ENCODE measurements around the gene RBFOX2.
"Not testable (repeated sequence)": the region's sequence is repeated elsewhere in the genome, so short reads cannot be mapped to it uniquely, and the experiment has no call there.

Gene RBFOX2

DNA sequence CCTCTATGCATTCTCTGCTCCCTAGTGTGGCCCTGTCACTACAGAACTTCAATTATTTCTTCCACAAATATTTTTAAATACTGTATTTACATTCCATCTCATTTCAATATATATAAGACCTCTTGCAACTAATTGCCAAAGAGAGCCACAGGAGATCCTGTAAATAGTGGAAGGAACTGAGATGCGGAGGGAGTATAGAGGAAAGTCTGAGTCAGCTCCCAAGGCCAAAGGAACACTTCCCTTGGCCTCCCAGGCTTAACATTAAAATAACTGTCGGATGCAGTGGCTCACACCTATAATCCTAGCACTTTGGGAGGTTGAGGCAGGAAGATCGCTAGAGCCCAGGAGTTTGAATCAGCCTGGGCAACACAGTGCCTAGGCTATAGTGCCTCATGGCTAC, 31.2 kb downstream of the RBFOX2 start:
- DNase-seq: no peak
- Histone ChIP-seq H3K27me3 (no peaks in the 10 kb centered on the region), H3K9me3 (no peaks in the 10 kb centered on the region), H3K4me3 (ENCODE audit: low read depth, low read length) (no peak overlapping the region), H3K4me1 (peaks cover 15% of the 10 kb centered on the region), H3K36me3 (peaks cover 17% of the 10 kb centered on the region)
- TF ChIP-seq, protein P1, sequence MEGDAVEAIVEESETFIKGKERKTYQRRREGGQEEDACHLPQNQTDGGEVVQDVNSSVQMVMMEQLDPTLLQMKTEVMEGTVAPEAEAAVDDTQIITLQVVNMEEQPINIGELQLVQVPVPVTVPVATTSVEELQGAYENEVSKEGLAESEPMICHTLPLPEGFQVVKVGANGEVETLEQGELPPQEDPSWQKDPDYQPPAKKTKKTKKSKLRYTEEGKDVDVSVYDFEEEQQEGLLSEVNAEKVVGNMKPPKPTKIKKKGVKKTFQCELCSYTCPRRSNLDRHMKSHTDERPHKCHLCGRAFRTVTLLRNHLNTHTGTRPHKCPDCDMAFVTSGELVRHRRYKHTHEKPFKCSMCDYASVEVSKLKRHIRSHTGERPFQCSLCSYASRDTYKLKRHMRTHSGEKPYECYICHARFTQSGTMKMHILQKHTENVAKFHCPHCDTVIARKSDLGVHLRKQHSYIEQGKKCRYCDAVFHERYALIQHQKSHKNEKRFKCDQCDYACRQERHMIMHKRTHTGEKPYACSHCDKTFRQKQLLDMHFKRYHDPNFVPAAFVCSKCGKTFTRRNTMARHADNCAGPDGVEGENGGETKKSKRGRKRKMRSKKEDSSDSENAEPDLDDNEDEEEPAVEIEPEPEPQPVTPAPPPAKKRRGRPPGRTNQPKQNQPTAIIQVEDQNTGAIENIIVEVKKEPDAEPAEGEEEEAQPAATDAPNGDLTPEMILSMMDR (IDR thresholded peaks at IDR 0.05; ENCODE audit: low read depth, low read length): no peak

DNA sequence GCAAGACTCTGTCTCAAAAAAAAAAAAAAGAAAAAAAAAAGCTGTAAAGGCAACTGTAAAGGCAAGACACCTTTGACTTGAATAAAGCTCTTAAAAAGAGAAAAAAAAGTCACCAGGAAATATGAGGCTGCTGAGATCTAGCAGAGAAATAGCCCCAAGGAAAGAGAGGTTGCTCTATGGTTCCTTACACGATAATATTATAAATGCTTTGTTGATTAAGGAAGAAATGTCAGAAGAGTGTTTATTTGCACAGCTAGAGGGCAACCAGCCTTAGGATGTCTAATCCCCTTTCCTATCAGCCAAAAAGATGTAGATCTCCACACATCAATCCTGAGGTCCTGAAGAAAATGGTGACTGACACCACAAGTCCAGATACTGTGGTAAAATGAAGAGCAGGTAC, 32.0 kb downstream of the RBFOX2 start:
- Histone ChIP-seq H3K4me1 (peaks cover 15% of the 10 kb centered on the region), H3K9me3 (no peaks in the 10 kb centered on the region), H3K4me3 (ENCODE audit: low read depth, low read length) (no peak overlapping the region), H3K36me3 (peaks cover 17% of the 10 kb centered on the region), H3K27me3 (no peaks in the 10 kb centered on the region)
- TF ChIP-seq, protein P1 (IDR thresholded peaks at IDR 0.05; ENCODE audit: low read depth, low read length): no peak
- no peak for DNase-seq

DNA sequence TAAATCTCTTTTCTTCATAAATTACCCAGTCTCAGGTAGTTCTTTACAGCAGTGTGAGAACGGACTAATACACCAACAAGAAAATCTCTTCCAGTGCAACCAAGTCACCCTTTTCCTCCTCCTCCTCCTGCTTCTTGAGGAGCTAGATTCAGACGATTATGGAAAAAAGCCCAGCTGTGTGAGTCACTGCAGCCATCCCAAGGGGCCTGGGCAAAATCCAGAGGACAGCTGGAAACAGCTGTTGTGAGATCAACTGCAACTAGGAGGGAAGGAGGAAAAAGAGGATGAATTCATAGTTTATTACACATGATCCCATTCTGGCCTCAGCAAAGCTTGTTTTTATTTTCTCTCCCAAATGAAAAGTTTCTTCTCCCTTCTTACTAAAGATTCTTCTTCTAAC, 32.9 kb downstream of the RBFOX2 start:
- H3K9me3 ChIP-seq: no peaks in the 10 kb centered on the region
- H3K36me3 ChIP-seq: peaks cover 17% of the 10 kb centered on the region
- peak; percentile 44 for DNase-seq
- TF ChIP-seq, protein P1 (IDR thresholded peaks at IDR 0.05; ENCODE audit: low read depth, low read length): no peak
- H3K4me3 ChIP-seq (ENCODE audit: low read depth, low read length): no peak overlapping the region
- H3K4me1 ChIP-seq: peaks cover 15% of the 10 kb centered on the region
- no peaks in the 10 kb centered on the region for H3K27me3 ChIP-seq

DNA sequence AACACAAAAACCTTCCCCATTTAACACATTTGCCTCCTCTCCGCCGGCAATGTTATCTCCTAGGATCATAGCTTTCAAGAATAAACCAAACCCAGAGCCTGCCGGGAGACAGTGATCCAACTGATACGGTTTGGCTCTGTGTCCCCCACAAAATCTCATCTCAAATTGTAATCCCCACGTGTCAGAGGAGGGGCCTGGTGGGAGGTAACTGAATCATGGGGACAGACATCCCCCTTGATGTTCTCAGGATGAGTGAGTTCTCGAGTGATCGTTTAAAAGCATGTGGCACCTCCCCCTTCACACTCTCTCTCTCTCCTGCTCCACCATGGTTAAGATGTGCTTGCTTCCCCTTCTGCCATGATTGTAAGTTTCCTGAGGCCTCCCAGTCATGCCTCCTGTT, 33.3 kb downstream of the RBFOX2 start:
- no peak overlapping the region for H3K4me3 ChIP-seq (ENCODE audit: low read depth, low read length)
- TF ChIP-seq, protein P1 (IDR thresholded peaks at IDR 0.05; ENCODE audit: low read depth, low read length): no peak
- no peak for DNase-seq

DNA sequence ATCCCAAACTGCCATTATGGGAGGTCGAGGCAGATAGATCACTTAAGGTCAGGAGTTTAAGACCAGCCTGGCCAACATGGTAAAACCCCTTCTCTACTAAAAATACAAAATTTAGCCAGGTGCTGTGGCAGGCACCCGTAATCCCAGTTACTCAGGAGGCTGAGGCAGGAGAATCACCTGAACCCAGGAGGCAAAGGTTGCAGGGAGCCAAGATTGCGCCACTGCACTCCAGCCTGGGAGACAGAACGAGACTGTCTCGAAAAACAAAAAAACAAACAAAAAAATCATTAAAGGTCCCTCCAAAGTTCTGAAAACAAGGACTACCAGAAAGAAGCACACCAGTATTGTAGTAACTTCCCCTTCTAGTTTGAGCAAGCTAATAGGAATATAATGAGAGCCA, 34.9 kb downstream of the RBFOX2 start:
- Histone ChIP-seq H3K4me1 (peaks cover 15% of the 10 kb centered on the region), H3K36me3 (peaks cover 20% of the 10 kb centered on the region)
- not testable (repeated sequence) for DNase-seq; H3K4me3 ChIP-seq (ENCODE audit: low read depth, low read length); H3K9me3 ChIP-seq; H3K27me3 ChIP-seq

More for the DNA sequence above, 33.3 kb downstream of the RBFOX2 start:
- Histone ChIP-seq H3K27me3 (no peaks in the 10 kb centered on the region), H3K4me1 (peaks cover 15% of the 10 kb centered on the region), H3K9me3 (no peaks in the 10 kb centered on the region), H3K36me3 (peaks cover 17% of the 10 kb centered on the region)

DNA sequence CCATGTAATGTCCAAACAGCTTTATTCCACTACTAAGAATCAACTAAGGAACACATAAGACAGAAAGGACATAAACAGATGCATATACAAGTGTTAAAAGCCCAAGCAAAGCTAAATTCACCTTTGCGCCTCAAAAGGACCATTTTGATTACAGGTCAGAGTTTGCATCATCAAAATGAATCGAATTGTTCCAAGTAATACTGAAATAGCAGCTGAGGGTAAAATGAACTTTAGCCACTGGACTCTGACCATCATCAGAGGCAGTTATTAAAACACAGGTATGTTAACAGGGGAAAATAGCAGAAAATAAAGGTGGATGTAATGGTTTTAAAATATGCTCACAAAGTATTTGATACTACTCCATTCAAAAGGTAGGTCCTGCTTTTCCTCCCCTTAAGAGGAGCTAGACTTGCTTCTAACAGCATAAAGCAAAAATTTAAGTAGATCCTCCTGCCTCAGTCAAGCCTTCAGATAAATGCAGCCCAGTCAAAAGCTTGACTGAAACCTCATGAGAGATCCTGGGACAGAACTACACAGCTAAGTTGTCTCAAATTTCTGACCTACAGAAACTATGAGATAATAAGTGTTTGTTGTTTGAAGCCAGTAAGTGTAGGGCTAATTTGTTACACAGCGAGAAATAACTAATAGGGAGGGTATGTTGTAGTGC, 35.4 kb downstream of the RBFOX2 start:
- TF ChIP-seq, protein P1 (IDR thresholded peaks at IDR 0.05; ENCODE audit: low read depth, low read length): no peak

More for the DNA sequence above, 35.4 kb downstream of the RBFOX2 start:
- Histone ChIP-seq H3K4me3 (ENCODE audit: low read depth, low read length) (no peak overlapping the region), H3K27me3 (no peaks in the 10 kb centered on the region), H3K36me3 (peaks cover 20% of the 10 kb centered on the region), H3K9me3 (no peaks in the 10 kb centered on the region), H3K4me1 (peaks cover 15% of the 10 kb centered on the region)
- no peak for DNase-seq

Data from BE2C (cell line).